ENCODE results near the gene ZRANB1. TPM values are rescaled to one million over a fixed set of nuclear protein-coding genes. Genes with fewer than 3 reads are reported as not detected.

ZRANB1 gene
- total RNA-seq, 1 donor from 2014 or later = 29.5 TPM

DNA sequence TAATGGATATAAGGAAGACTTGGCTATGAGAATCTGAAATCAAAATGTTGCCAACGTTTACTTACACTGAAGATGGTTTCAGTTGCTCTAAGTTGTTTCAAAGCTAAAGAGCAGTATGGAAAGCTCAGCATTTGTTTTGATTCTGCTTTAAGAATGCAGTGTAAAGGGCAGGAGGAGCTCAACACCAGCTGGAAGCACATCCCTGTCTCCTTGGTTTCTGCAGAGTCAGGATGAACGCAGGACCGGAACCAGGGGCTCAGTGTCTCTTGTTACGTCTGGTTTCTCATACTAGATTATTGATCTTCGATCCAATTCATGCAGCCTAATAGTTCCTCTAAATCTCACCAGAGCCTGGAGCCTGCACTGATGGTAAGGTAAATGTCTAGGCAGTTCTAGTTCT is 24.1 kb downstream of the ZRANB1 start:
- H3K4me3 ChIP-seq (ENCODE audit: low read depth, low read length) = no peak overlapping the region
- TF ChIP-seq, protein P1, sequence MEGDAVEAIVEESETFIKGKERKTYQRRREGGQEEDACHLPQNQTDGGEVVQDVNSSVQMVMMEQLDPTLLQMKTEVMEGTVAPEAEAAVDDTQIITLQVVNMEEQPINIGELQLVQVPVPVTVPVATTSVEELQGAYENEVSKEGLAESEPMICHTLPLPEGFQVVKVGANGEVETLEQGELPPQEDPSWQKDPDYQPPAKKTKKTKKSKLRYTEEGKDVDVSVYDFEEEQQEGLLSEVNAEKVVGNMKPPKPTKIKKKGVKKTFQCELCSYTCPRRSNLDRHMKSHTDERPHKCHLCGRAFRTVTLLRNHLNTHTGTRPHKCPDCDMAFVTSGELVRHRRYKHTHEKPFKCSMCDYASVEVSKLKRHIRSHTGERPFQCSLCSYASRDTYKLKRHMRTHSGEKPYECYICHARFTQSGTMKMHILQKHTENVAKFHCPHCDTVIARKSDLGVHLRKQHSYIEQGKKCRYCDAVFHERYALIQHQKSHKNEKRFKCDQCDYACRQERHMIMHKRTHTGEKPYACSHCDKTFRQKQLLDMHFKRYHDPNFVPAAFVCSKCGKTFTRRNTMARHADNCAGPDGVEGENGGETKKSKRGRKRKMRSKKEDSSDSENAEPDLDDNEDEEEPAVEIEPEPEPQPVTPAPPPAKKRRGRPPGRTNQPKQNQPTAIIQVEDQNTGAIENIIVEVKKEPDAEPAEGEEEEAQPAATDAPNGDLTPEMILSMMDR (IDR thresholded peaks at IDR 0.05; ENCODE audit: insufficient read depth, low read length, severe bottlenecking) = no peak
- FAIRE-seq (no peak), DNase-seq (ENCODE audit: low read depth) (no peak)
- peaks cover 2% of the 10 kb centered on the region for H3K36me3 ChIP-seq (ENCODE audit: control insufficient read depth, insufficient read depth, low read length)
- H3K27me3 ChIP-seq (ENCODE audit: control insufficient read depth, insufficient read depth, low read length) = no peaks in the 10 kb centered on the region

DNA sequence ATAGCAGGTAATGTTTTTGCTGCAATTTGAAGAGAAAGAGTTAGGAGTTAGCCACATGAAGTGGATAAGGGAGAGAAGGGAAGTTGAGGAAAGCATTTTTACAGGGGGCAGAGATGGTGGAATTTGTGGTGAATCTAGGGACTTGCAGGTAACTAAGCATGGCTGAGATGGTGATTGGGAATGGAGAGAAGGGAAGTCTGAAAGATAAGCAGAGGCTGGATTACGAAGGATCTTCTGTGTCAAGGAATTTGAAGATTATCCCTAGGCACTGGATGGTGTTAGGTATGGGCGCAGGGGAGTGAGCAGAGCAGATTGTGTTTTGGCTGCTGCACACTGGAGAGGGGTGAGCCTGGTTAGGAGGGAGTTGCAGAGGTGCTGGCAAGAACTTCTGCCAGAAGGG is 25.3 kb downstream of the ZRANB1 start:
- DNase-seq (ENCODE audit: low read depth) = no peak
- TF ChIP-seq, protein P1 (IDR thresholded peaks at IDR 0.05; ENCODE audit: insufficient read depth, low read length, severe bottlenecking) = no peak
- no peak overlapping the region for H3K4me3 ChIP-seq (ENCODE audit: low read depth, low read length)
- no peaks in the 10 kb centered on the region for H3K27me3 ChIP-seq (ENCODE audit: control insufficient read depth, insufficient read depth, low read length)
- no peak for FAIRE-seq
- H3K36me3 ChIP-seq (ENCODE audit: control insufficient read depth, insufficient read depth, low read length) = peaks cover 2% of the 10 kb centered on the region

GRCh38 chr10:124971276-124971675 is 29.4 kb downstream of the ZRANB1 start:
- no peak for FAIRE-seq
- Histone ChIP-seq H3K27me3 (ENCODE audit: control insufficient read depth, insufficient read depth, low read length) (no peaks in the 10 kb centered on the region), H3K4me3 (ENCODE audit: low read depth, low read length) (no peak overlapping the region), H3K36me3 (ENCODE audit: control insufficient read depth, insufficient read depth, low read length) (peaks cover 5% of the 10 kb centered on the region)
- TF ChIP-seq, protein P1 (IDR thresholded peaks at IDR 0.05; ENCODE audit: insufficient read depth, low read length, severe bottlenecking) = no peak
- DNase-seq (ENCODE audit: low read depth) = no peak

DNA sequence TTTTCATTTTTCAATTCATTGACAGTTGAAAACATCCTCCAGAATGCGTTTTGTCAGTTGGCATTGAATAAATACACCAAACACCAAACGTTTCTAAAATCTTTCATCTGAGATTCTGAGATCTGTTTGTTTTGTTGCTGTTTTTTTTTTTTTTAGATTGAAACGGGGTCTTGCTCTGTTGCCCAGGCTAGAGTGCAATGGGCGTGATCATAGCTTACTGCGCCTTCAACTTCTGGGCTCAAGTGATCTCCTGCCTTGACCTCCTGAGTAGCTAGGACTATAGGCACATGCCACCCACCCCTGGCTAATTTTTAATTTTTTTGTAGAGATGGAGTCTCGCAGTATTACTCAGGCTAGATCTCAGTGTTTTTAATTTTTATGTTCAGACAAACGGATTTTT is 30.7 kb downstream of the ZRANB1 start:
- H3K27me3 ChIP-seq (ENCODE audit: control insufficient read depth, insufficient read depth, low read length) = no peaks in the 10 kb centered on the region
- H3K36me3 ChIP-seq (ENCODE audit: control insufficient read depth, insufficient read depth, low read length) = peaks cover 4% of the 10 kb centered on the region
- no peak overlapping the region for H3K4me3 ChIP-seq (ENCODE audit: low read depth, low read length)
- TF ChIP-seq, protein P1 (IDR thresholded peaks at IDR 0.05; ENCODE audit: insufficient read depth, low read length, severe bottlenecking) = no peak
- no peak for DNase-seq (ENCODE audit: low read depth)
- no peak for FAIRE-seq

DNA sequence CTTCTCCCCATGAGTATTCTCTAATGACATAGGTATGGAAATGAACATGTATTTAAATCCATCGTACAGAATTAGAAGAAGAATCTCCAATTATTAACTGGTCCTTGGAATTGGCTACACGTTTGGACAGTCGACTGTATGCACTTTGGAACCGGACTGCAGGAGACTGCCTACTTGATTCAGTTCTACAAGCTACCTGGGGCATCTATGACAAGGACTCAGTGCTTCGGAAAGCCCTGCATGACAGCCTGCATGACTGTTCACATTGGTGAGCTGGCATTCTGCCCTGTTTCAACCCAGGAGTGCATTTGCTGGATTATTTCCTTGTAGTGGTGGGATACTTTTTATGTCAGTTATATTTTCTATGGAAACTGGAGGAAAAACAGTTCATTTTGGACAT is 32.2 kb downstream of the ZRANB1 start:
- peaks cover 4% of the 10 kb centered on the region for H3K36me3 ChIP-seq (ENCODE audit: control insufficient read depth, insufficient read depth, low read length)
- no peak for DNase-seq (ENCODE audit: low read depth)
- H3K4me3 ChIP-seq (ENCODE audit: low read depth, low read length) = no peak overlapping the region
- TF ChIP-seq, protein P1 (IDR thresholded peaks at IDR 0.05; ENCODE audit: insufficient read depth, low read length, severe bottlenecking) = no peak
- H3K27me3 ChIP-seq (ENCODE audit: control insufficient read depth, insufficient read depth, low read length) = no peaks in the 10 kb centered on the region
- no peak for FAIRE-seq

DNA sequence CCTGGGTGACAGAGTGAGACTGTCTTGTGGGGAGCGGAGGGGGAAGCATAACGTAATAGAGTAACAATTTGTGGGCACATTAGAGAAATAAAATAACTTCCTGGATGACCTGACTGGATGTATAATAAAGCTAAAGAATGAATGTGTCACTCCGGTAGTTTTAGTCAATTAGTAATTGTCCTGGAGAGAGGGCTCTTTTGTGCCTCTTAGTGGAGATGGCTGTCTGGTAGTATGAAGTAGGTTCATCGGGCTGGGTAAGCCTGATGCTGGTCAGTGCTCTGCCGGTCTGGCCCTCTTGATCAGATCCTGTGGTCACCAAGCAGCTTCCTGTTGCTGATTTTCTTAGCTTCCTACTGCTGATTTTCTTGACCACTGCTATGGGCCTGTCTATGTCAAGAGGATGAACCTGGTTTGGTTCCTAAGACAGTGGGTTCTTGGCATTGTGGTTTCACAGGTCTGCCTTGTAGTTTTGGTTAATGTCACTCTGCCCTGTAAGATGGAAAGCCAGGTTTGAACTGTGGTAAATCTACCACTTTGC is 34.1 kb downstream of the ZRANB1 start:
- TF ChIP-seq, protein P1 (IDR thresholded peaks at IDR 0.05; ENCODE audit: insufficient read depth, low read length, severe bottlenecking) = no peak
- DNase-seq (ENCODE audit: low read depth) (no peak), FAIRE-seq (no peak)
- Histone ChIP-seq H3K36me3 (ENCODE audit: control insufficient read depth, insufficient read depth, low read length) (peaks cover 4% of the 10 kb centered on the region), H3K27me3 (ENCODE audit: control insufficient read depth, insufficient read depth, low read length) (no peaks in the 10 kb centered on the region), H3K4me3 (ENCODE audit: low read depth, low read length) (no peak overlapping the region)

Data from bronchial epithelial cell (primary cell).